ENCODE results near the gene DNAJC22. TPM values are rescaled to one million over a fixed set of nuclear protein-coding genes. Genes with fewer than 3 reads are reported as not detected.
A peak's percentile ranks its signal among the peaks of the same experiment; 100 is the strongest.

The DNAJC22 gene
- total RNA-seq, 4 donors from 2014 or later = 5.0 to 57.8 (median 56.4) TPM

GRCh38 chr12:49352351-49352750, 5.7 kb downstream of the DNAJC22 start:
- H3K9me3 ChIP-seq = no peaks in the 10 kb centered on the region
- peaks cover 0 to 3% of the 10 kb centered on the region in 2 donors for H3K27me3 ChIP-seq
- H3K4me1 ChIP-seq = peaks cover 0 to 15% (median 6%) of the 10 kb centered on the region in 4 donors
- H3K27ac ChIP-seq = no peak overlapping the region
- no peak overlapping the region for H3K4me3 ChIP-seq
- DNase-seq = peak in 1 of 3 donors; percentile 12
- no peaks in the 10 kb centered on the region for H3K36me3 ChIP-seq
- TF ChIP-seq POLR2A (IDR thresholded peaks at IDR 0.05) = no peak
- no peak for TF ChIP-seq CTCF (IDR thresholded peaks at IDR 0.05)

- no peak overlapping the region for H3K4me3 ChIP-seq
- H3K27ac ChIP-seq = no peak overlapping the region
- H3K9me3 ChIP-seq = no peaks in the 10 kb centered on the region
- H3K27me3 ChIP-seq = no peaks in the 10 kb centered on the region
- H3K36me3 ChIP-seq = no peaks in the 10 kb centered on the region
- no peak for DNase-seq
- no peak for TF ChIP-seq CTCF (IDR thresholded peaks at IDR 0.05)
- TF ChIP-seq POLR2A (IDR thresholded peaks at IDR 0.05) = no peak
- no peaks in the 10 kb centered on the region for H3K4me1 ChIP-seq
Observed at GRCh38 chr12:49355913-49356312, 9.2 kb downstream of the DNAJC22 start.

GRCh38 chr12:49357103-49357678, 10.5 kb downstream of the DNAJC22 start:
- Histone ChIP-seq H3K27ac (no peak overlapping the region), H3K9me3 (no peaks in the 10 kb centered on the region), H3K27me3 (no peaks in the 10 kb centered on the region), H3K36me3 (no peaks in the 10 kb centered on the region), H3K4me3 (no peak overlapping the region), H3K4me1 (no peaks in the 10 kb centered on the region)
- no peak for TF ChIP-seq POLR2A (IDR thresholded peaks at IDR 0.05)
- peak; percentile 31 to 70 (median 42) for TF ChIP-seq CTCF (IDR thresholded peaks at IDR 0.05)
- DNase-seq = no peak

GRCh38 chr12:49358483-49359141, 11.9 kb downstream of the DNAJC22 start:
- no peak overlapping the region for H3K4me3 ChIP-seq
- H3K27me3 ChIP-seq = no peaks in the 10 kb centered on the region
- no peaks in the 10 kb centered on the region for H3K9me3 ChIP-seq
- no peaks in the 10 kb centered on the region for H3K36me3 ChIP-seq
- H3K4me1 ChIP-seq = no peaks in the 10 kb centered on the region
- DNase-seq = peak in 2 of 3 donors; percentile 52 to 76
- peak; percentile 40 to 88 (median 78) for TF ChIP-seq CTCF (IDR thresholded peaks at IDR 0.05)
- no peak for TF ChIP-seq POLR2A (IDR thresholded peaks at IDR 0.05)
- H3K27ac ChIP-seq = no peak overlapping the region

GRCh38 chr12:49359671-49360070, 13.0 kb downstream of the DNAJC22 start:
- no peaks in the 10 kb centered on the region for H3K9me3 ChIP-seq
- H3K4me1 ChIP-seq = no peaks in the 10 kb centered on the region
- H3K36me3 ChIP-seq = no peaks in the 10 kb centered on the region
- H3K27ac ChIP-seq = no peak overlapping the region
- no peaks in the 10 kb centered on the region for H3K27me3 ChIP-seq
- DNase-seq = no peak
- TF ChIP-seq CTCF (IDR thresholded peaks at IDR 0.05) (no peak), POLR2A (IDR thresholded peaks at IDR 0.05) (no peak)
- no peak overlapping the region for H3K4me3 ChIP-seq

Measured in Peyer's patch (tissue), 4 donors.